H1 (cell line): Measurements from ENCODE around the gene MYO5B. TPM values are rescaled to one million over a fixed set of nuclear protein-coding genes. Genes with fewer than 3 reads are reported as not detected.

Experiments used
- CTCF ChIA-PET: fragments of 300-600 bp; sonication (Branson Sonifier 250); formaldehyde crosslinking; loops from one replicate; lab custom pipeline; 2021; ENCODE audit not compliant: partially characterized antibody; lab: Charles Lee
- POLR2A ChIA-PET: fragments of 300-600 bp; sonication (Branson Sonifier 250); formaldehyde crosslinking; loops from one replicate; lab custom pipeline; 2021; ENCODE audit warnings: inconsistent platforms; ENCODE audit not compliant: partially characterized antibody; lab: Charles Lee
- DNase-seq, 2 experiments: peaks; one replicate each; pipeline versions ENCODE4 v3.0.0 to v3.0.0-alpha.2; 2010 to 2022; ENCODE audit warnings: low spot score in 2 of 2, low read depth in 1 of 2, mixed read lengths in 1 of 2
- FAIRE-seq: peaks from 2 replicates; lab custom pipeline; 2011; peaks lifted over from hg19 to GRCh38; lab: Jason Lieb, UNC
- H2AFZ ChIP-seq: 2 replicates; pipeline ENCODE4 v1.8.1; 2012; ENCODE audit warnings: low read length, inconsistent platforms
- H2AK5ac ChIP-seq: 2 replicates; pipeline ENCODE4 v1.6.1; 2013; ENCODE audit warnings: low read depth, low read length
- H2BK120ac ChIP-seq: replicated peaks from 2 replicates; pipeline ENCODE3; 2013; ENCODE audit warnings: low read depth, low read length, inconsistent platforms
- H2BK12ac ChIP-seq: 2 replicates; pipeline ENCODE4 v1.6.1; 2013; ENCODE audit warnings: low read depth, low read length
- H2BK15ac ChIP-seq: 2 replicates; pipeline ENCODE4 v1.6.1; 2013; ENCODE audit warnings: low read length
- H2BK20ac ChIP-seq: 2 replicates; pipeline ENCODE4 v1.6.1; 2013; ENCODE audit warnings: low read length
- H2BK5ac ChIP-seq: 2 replicates; pipeline ENCODE4 v1.6.1; 2013; ENCODE audit warnings: low read depth, low read length
- H3K14ac ChIP-seq: 2 replicates; pipeline ENCODE4 v1.6.1; 2013; ENCODE audit warnings: inconsistent platforms; ENCODE audit not compliant: insufficient read length
- H3K18ac ChIP-seq: 2 replicates; pipeline ENCODE4 v1.6.1; 2013; ENCODE audit warnings: low read length; ENCODE audit errors: extremely low read depth
- H3K23ac ChIP-seq: 2 replicates; pipeline ENCODE4 v1.6.1; 2013; ENCODE audit warnings: inconsistent platforms; ENCODE audit not compliant: insufficient read length
- H3K23me2 ChIP-seq: 2 replicates; pipeline ENCODE4 v1.6.1; 2013; ENCODE audit warnings: low read depth, low read length
- H3K27ac ChIP-seq: 2 replicates; pipeline ENCODE4 v1.6.1; 2011; ENCODE audit warnings: low read depth, low read length, inconsistent platforms
- H3K27me3 ChIP-seq, 4 experiments: replicated peaks in 1 of 4; 1 replicate in 1 of 4; 2 replicates in 3 of 4; pipeline versions ENCODE4 v1.6.1 to v1.8.1; 2011 to 2013; ENCODE audit warnings: low read length in 3 of 4, mild to moderate bottlenecking in 3 of 4, inconsistent platforms in 2 of 4, mixed read lengths in 2 of 4, moderate library complexity in 1 of 4; ENCODE audit not compliant: control insufficient read depth in 3 of 4, insufficient read depth in 3 of 4; ENCODE audit errors: extremely low read depth in 1 of 4
- H3K36me3 ChIP-seq, 4 experiments: 2 replicates each; pipeline versions ENCODE4 v1.6.1 to v1.8.1; 2011 to 2013; ENCODE audit warnings: mild to moderate bottlenecking in 4 of 4, low read length in 3 of 4, moderate library complexity in 2 of 4, control low read depth in 1 of 4, inconsistent platforms in 1 of 4; ENCODE audit not compliant: insufficient read depth in 4 of 4, control insufficient read depth in 2 of 4
- H3K4ac ChIP-seq: replicated peaks from 2 replicates; pipeline ENCODE3; 2013; ENCODE audit warnings: low read length, low read depth, mixed read lengths, inconsistent platforms; ENCODE audit not compliant: insufficient read length
- H3K4me1 ChIP-seq, 4 experiments: replicated peaks in 1 of 4; 1 replicate in 1 of 4; 2 replicates in 3 of 4; pipeline versions ENCODE4 v1.6.1 to v1.8.1; 2011 to 2013; ENCODE audit warnings: low read length in 3 of 4, inconsistent platforms in 2 of 4, mixed read lengths in 1 of 4; ENCODE audit not compliant: insufficient read depth in 4 of 4, control insufficient read depth in 3 of 4
- H3K4me2 ChIP-seq, 2 experiments: 2 replicates each; pipeline versions ENCODE4 v1.6.1 to v1.8.1; 2011 to 2013; ENCODE audit warnings: low read depth in 2 of 2, low read length in 2 of 2, control low read depth in 1 of 2, inconsistent platforms in 1 of 2, mild to moderate bottlenecking in 1 of 2; ENCODE audit not compliant: insufficient read depth in 1 of 2
- H3K4me3 ChIP-seq, 4 experiments: fragments of 200-600, 300-600 bp in 1 of 4; sonication (generic), shearing (Covaris generic), sonication (Bioruptor Twin) in 1 of 4; 2 replicates each; pipeline versions ENCODE4 v1.5.1 to v1.8.1; 2011 to 2016; ENCODE audit warnings: low read length in 4 of 4, low read depth in 3 of 4, control low read depth in 2 of 4, inconsistent platforms in 2 of 4, mild to moderate bottlenecking in 2 of 4, mixed read lengths in 1 of 4, moderate library complexity in 1 of 4; ENCODE audit not compliant: insufficient read depth in 2 of 4; ENCODE audit errors: extremely low read depth in 1 of 4
- H3K56ac ChIP-seq: replicated peaks from 2 replicates; pipeline ENCODE3; 2013; ENCODE audit warnings: low read depth, mild to moderate bottlenecking, mixed read lengths, low read length, inconsistent platforms; ENCODE audit not compliant: insufficient read length
- H3K79me1 ChIP-seq: 2 replicates; pipeline ENCODE4 v1.6.1; 2013; ENCODE audit warnings: low read depth, low read length, control low read depth
- H3K79me2 ChIP-seq, 2 experiments: 2 replicates each; pipeline versions ENCODE4 v1.6.1 to v1.8.1; 2012 to 2013; ENCODE audit warnings: low read length in 2 of 2, mild to moderate bottlenecking in 2 of 2, inconsistent platforms in 1 of 2; ENCODE audit not compliant: insufficient read depth in 2 of 2, control insufficient read depth in 1 of 2
- H3K9ac ChIP-seq, 4 experiments: replicated peaks in 1 of 4; 1 replicate in 1 of 4; 2 replicates in 3 of 4; pipeline versions ENCODE4 v1.6.1 to v1.8.1; 2011 to 2013; ENCODE audit warnings: low read depth in 3 of 4, low read length in 3 of 4, control low read depth in 2 of 4, mild to moderate bottlenecking in 2 of 4, moderate library complexity in 2 of 4, inconsistent platforms in 1 of 4; ENCODE audit errors: extremely low read depth in 1 of 4
- H3K9me3 ChIP-seq, 2 experiments: 2 replicates each; pipeline versions ENCODE4 v1.6.1 to v1.8.1; 2012 to 2013; ENCODE audit warnings: mild to moderate bottlenecking in 2 of 2, moderate library complexity in 2 of 2, control low read depth in 1 of 2, inconsistent platforms in 1 of 2, low read depth in 1 of 2, low read length in 1 of 2, mixed read lengths in 1 of 2; ENCODE audit not compliant: insufficient read depth in 2 of 2
- H4K20me1 ChIP-seq, 2 experiments: replicated peaks in 1 of 2; 2 replicates each; pipeline versions ENCODE3 to v1.8.1; 2011 to 2013; ENCODE audit warnings: inconsistent platforms in 2 of 2, low read length in 2 of 2, mild to moderate bottlenecking in 1 of 2; ENCODE audit not compliant: insufficient read depth in 2 of 2, control insufficient read depth in 1 of 2
- H4K5ac ChIP-seq: 2 replicates; pipeline ENCODE4 v1.6.1; 2013; ENCODE audit warnings: low read length, low read depth, mixed read lengths, inconsistent platforms; ENCODE audit not compliant: insufficient read length
- H4K8ac ChIP-seq: 2 replicates; pipeline ENCODE4 v1.8.0; 2013; ENCODE audit warnings: mild to moderate bottlenecking, moderate library complexity, low read length, inconsistent platforms; ENCODE audit not compliant: insufficient read depth; ENCODE audit errors: extremely low read depth
- H4K91ac ChIP-seq: replicated peaks from 2 replicates; pipeline ENCODE3; 2013; ENCODE audit warnings: low read length, mixed read lengths, inconsistent platforms; ENCODE audit not compliant: insufficient read length
- BCL11A ChIP-seq, 2 experiments: IDR thresholded peaks; one replicate each; pipeline ENCODE4 v1.6.1; 2011; ENCODE audit warnings: low read depth in 2 of 2, low read length in 2 of 2, mild to moderate bottlenecking in 2 of 2
- CREB1 ChIP-seq: IDR thresholded peaks from 2 replicates; pipeline ENCODE4 v1.6.1; 2012; ENCODE audit warnings: inconsistent platforms
- CTCF ChIP-seq, 3 experiments: IDR thresholded peaks; 1 replicate in 2 of 3; 2 replicates in 1 of 3; pipeline versions ENCODE4 v1.5.1 to v1.6.1; 2011; ENCODE audit warnings: low read length in 3 of 3, mild to moderate bottlenecking in 3 of 3, inconsistent platforms in 2 of 3, low read depth in 1 of 3, moderate library complexity in 1 of 3; ENCODE audit not compliant: insufficient read depth in 1 of 3; ENCODE audit errors: control extremely low read depth in 1 of 3
- EZH2 ChIP-seq: fragments of 200-600 bp; sonication (generic); IDR thresholded peaks from 2 replicates; pipeline ENCODE4 v1.7.1; 2012; ENCODE audit warnings: low read depth, mild to moderate bottlenecking, moderate library complexity, low read length, inconsistent platforms; ENCODE audit not compliant: severe bottlenecking
- HDAC2 ChIP-seq, 2 experiments: fragments of 300-600 bp in 1 of 2; sonication (generic) in 1 of 2; IDR thresholded peaks; 2 replicates each; pipeline ENCODE4 v1.6.1; 2011 to 2012; ENCODE audit warnings: low read depth in 2 of 2, low read length in 2 of 2, mild to moderate bottlenecking in 2 of 2, moderate library complexity in 2 of 2, borderline replicate concordance in 1 of 2, inconsistent platforms in 1 of 2
- KDM5A ChIP-seq: fragments of 200-600 bp; IDR thresholded peaks from 2 replicates; pipeline ENCODE4 v1.7.1; 2012; ENCODE audit warnings: mild to moderate bottlenecking, low read length, inconsistent platforms, mixed read lengths
- POU5F1 ChIP-seq: IDR thresholded peaks from 2 replicates; pipeline ENCODE4 v1.6.1; 2011; ENCODE audit warnings: low read depth, mild to moderate bottlenecking, low read length, moderate library complexity
- SIX5 ChIP-seq: IDR thresholded peaks from 2 replicates; pipeline ENCODE4 v1.6.1; 2011; ENCODE audit warnings: mild to moderate bottlenecking, low read depth, low read length
- USF2 ChIP-seq: IDR thresholded peaks from 2 replicates; pipeline ENCODE4 v1.6.1; 2011; ENCODE audit warnings: low read length, improper control_type of control experiment
- WGBS, 2 experiments: shearing (Covaris generic) in 1 of 2; methylation state at CpG; one replicate each; pipeline versions ENCODE4 v1.1.6 to v1.1.7; 2013 to 2015; ENCODE audit warnings: low lambda C conversion rate in 2 of 2, mixed read lengths in 2 of 2, inconsistent platforms in 1 of 2, low coverage in 1 of 2, missing lambda C conversion rate in 1 of 2; ENCODE audit not compliant: insufficient replicate concordance in 2 of 2, insufficient coverage in 1 of 2, insufficient read length in 1 of 2; ENCODE audit errors: extremely low coverage in 1 of 2, missing lambda C conversion rate in 1 of 2; 5-methylcytosine and 5-hydroxymethylcytosine counted together
- polyA plus RNA-seq, 7 experiments: library from polyadenylated mRNA; depleted of rRNA in 3 of 7; stranded (reverse) in 5 of 7; unstranded in 2 of 7; fragments of >200 nt in 5 of 7; fragments of 200-250 nt in 2 of 7; gene quantifications; 1 replicate in 5 of 7; 2 replicates in 1 of 7; 4 replicates in 1 of 7; pipeline versions ENCODE4 v1.2.1 to v1.2.3, GENCODE V29; 2011 to 2013; ENCODE audit warnings: missing spikeins in 2 of 7, mixed read lengths in 2 of 7
- total RNA-seq: library from RNA; stranded (reverse); fragmentation: NEBNext Ultra II Directional; extraction: Animal tissue kit (Norgen Biotek cat#: 25700); gene quantifications from 2 replicates; pipeline ENCODE4 v1.2.1, GENCODE V29; 2021

MYO5B gene
- total and polyA plus RNA-seq, 2 of the 8 experiments (the other 6 are each of a cell fraction or from before 2014, with no cell fraction given): 6.4 to 7.7 TPM

- Histone ChIP-seq H3K23me2 (peaks cover 6% of the 10 kb centered on the region; the same call in 1 of the 2 replicates), H3K18ac (no peak overlapping the region), H3K4me1 (no peaks in the 10 kb centered on the region; a peak in 1 of 7 replicates), H3K27me3 (peaks cover 5 to 23% (median 15%) of the 10 kb centered on the region in 4 experiments), H2BK20ac (no peak overlapping the region), H2BK12ac (no peak overlapping the region), H2BK120ac (no peak overlapping the region), H3K4ac (no peak overlapping the region), H3K36me3 (no peaks in the 10 kb centered on the region), H2AK5ac (no peak overlapping the region), H4K5ac (no peak overlapping the region), H3K4me2 (no peak overlapping the region), H3K9me3 (no peaks in the 10 kb centered on the region), H2BK5ac (no peak overlapping the region), H2AFZ (no peak overlapping the region), H3K79me2 (no peaks in the 10 kb centered on the region), H3K23ac (no peak overlapping the region), H3K56ac (no peak overlapping the region), H3K27ac (no peak overlapping the region), H2BK15ac (no peak overlapping the region), H4K20me1 (no peaks in the 10 kb centered on the region), H4K8ac (no peak overlapping the region), H3K4me3 (no peak overlapping the region), H3K79me1 (no peaks in the 10 kb centered on the region), H3K9ac (no peak overlapping the region), H3K14ac (no peak overlapping the region), H4K91ac (no peak overlapping the region)
- ChIA-PET CTCF (no interaction called here), POLR2A (no interaction called here)
- 88% methylated on average over 5 of the region's 5 CpGs; no CpG with 5 or more reads in 1 of the 2 experiments for WGBS, 2 experiments
- DNase-seq (no peak), FAIRE-seq (no peak)
- no peak for TF ChIP-seq CREB1
- no peak for TF ChIP-seq POU5F1
- TF ChIP-seq HDAC2 (IDR thresholded peaks at IDR 0.05; ENCODE audit: borderline replicate concordance in 1 of 2, low read depth in 2 of 2, low read length in 2 of 2): no peak
- no peak for TF ChIP-seq EZH2
- TF ChIP-seq USF2: no peak
- no peak for TF ChIP-seq BCL11A (IDR thresholded peaks at IDR 0.05; ENCODE audit: low read depth in 2 of 2, low read length in 2 of 2)
- TF ChIP-seq KDM5A: no peak
- TF ChIP-seq SIX5: no peak
- TF ChIP-seq CTCF (IDR thresholded peaks at IDR 0.05; ENCODE audit: control extremely low read depth in 1 of 3, insufficient read depth in 1 of 3, low read depth in 1 of 3, low read length in 3 of 3): no peak
Measured at GRCh38 chr18:50199346-50199855, 4.5 kb upstream of the MYO5B start.
